K562 treated with DMSO at 1 percent for 12 hours (cell line): ENCODE measurements around the gene TMEM51. TPM values are rescaled to one million over a fixed set of nuclear protein-coding genes. Genes with fewer than 3 reads are reported as not detected.

Experiments
- total RNA-seq: library from RNA; unstranded; fragments of 300-600 nt; gene quantifications from 2 replicates; pipeline ENCODE4 v1.2.3, GENCODE V29; 2022; ENCODE audit not compliant: insufficient read depth

Gene TMEM51, protein sequence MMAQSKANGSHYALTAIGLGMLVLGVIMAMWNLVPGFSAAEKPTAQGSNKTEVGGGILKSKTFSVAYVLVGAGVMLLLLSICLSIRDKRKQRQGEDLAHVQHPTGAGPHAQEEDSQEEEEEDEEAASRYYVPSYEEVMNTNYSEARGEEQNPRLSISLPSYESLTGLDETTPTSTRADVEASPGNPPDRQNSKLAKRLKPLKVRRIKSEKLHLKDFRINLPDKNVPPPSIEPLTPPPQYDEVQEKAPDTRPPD
- total RNA-seq, result 1.5 and 1.6 TPM in 2 replicates

DNA sequence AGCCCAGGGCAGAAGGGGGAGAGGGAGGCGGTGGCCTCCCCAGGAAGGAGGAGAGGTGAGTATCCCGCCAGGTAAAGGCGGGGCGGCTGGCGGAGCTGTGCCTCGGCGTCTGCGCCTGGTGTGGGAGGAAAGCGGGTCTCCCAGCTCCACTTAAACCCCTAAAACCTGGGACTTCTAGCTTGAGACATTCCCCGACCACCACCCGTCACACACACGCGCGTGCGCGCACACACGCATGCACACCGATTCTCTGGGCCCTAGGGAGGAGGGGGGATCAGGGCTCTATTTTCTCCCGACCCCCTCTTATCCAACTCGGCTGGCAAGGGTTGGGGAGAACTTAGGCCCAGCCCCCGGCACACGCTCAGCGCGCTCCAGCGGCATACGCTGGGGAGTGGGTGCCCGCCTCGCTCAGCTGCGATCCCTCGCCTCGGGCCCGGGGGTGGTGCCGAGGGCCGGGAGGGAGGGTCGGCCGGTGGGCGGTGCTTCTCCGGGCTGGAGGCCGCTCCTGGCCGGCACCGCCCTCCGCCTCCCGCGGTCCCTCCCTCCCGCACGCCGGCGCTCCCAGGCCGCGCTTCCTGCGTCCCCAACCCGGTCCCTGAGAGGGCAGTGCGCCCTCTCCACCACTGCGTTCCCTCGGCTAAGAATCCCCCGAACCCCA, at the start of gene TMEM51:
Gene TMEM51 (plus strand): TSS at position 564 of the 658 bp plus-strand sequence. CDS start 61,341 bp downstream, outside the sequence.

DNA sequence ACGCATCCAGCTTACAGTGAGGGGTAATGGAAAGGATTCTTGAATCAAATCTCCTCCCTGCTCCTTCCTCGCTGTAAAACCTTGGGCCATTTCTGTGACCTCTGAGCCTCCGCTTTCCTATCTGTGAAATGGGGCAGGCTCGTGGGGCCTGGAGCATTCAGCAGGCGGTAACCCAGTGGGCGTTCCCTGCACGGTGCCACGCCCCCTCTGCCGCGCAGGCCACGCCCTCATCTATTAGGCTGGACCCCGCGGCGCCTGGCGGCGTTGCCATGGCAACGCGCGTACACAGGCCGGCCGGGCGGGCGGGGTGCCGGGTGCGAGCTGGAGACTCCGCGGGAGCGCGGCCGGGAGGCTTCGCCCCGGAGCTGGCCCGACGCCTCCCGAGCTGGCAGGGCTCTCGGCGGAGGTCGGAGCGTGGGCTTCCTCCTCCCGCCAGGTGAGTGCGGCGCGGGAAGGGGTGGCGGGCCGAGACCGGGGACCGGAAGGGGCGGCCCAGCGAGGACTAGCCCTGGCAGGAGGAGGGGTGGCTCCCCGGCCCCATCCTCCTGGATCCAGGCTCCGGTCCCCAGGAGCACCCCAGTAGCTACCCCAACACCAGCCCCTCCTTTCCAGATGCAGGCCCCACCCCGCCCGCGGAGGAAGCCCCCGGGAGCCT, 93.5 kb downstream of the TMEM51 start, which contains the start of gene FHAD1:
Gene FHAD1 (plus strand): TSS at position 264 of the 655 bp plus-strand sequence. CDS start 4,562 bp downstream, outside the sequence.

Other genes with a start within 250 kb of the TMEM51 start
- gene FHAD1, start 93.5 kb downstream of the TMEM51 start, total RNA-seq, result 4.5 and 22.2 TPM in 2 replicates